ENCODE results near the gene PRMT3.
"Not testable (repeated sequence)": the region's sequence is repeated elsewhere in the genome, so short reads cannot be mapped to it uniquely, and the experiment has no call there.

Gene PRMT3

GRCh38 chr11:20457934-20458680 lies 70.6 kb downstream of the PRMT3 start:
- DNase-seq: peak; percentile 44

GRCh38 chr11:20458905-20459632 lies 71.6 kb downstream of the PRMT3 start:
- peak; percentile 61 for DNase-seq

GRCh38 chr11:20459865-20460264 lies 72.3 kb downstream of the PRMT3 start:
- DNase-seq: no peak

GRCh38 chr11:20464518-20464917 lies 77.0 kb downstream of the PRMT3 start:
- no peak for DNase-seq

GRCh38 chr11:20467487-20468185 lies 80.1 kb downstream of the PRMT3 start:
- no peak for DNase-seq

GRCh38 chr11:20470348-20470747 lies 82.8 kb downstream of the PRMT3 start:
- no peak for DNase-seq

- not testable (repeated sequence) for DNase-seq
Observed at GRCh38 chr11:20471929-20472328, 84.4 kb downstream of the PRMT3 start.

GRCh38 chr11:20474176-20474881 lies 86.8 kb downstream of the PRMT3 start:
- no peak for DNase-seq

- DNase-seq: no peak
Observed at GRCh38 chr11:20474882-20475517, 87.5 kb downstream of the PRMT3 start.

GRCh38 chr11:20477418-20478090 lies 90.0 kb downstream of the PRMT3 start:
- DNase-seq: no peak

GRCh38 chr11:20479513-20479912 lies 92.0 kb downstream of the PRMT3 start:
- DNase-seq: no peak

- no peak for DNase-seq
Observed at GRCh38 chr11:20483931-20484330, 96.4 kb downstream of the PRMT3 start.

GRCh38 chr11:20484416-20484815 lies 96.9 kb downstream of the PRMT3 start:
- DNase-seq: not testable (repeated sequence)

- DNase-seq: peak; percentile 86
Observed at GRCh38 chr11:20488352-20488751, 100.8 kb downstream of the PRMT3 start.

- no peak for DNase-seq
Observed at GRCh38 chr11:20489948-20490347, 102.4 kb downstream of the PRMT3 start.

GRCh38 chr11:20493340-20493739 lies 105.8 kb downstream of the PRMT3 start:
- DNase-seq: no peak

GRCh38 chr11:20497124-20497792 lies 109.7 kb downstream of the PRMT3 start:
- DNase-seq: no peak

GRCh38 chr11:20501252-20501651 lies 113.7 kb downstream of the PRMT3 start:
- DNase-seq: no peak

GRCh38 chr11:20501971-20502370 lies 114.5 kb downstream of the PRMT3 start:
- peak; percentile 12 for DNase-seq

GRCh38 chr11:20511982-20512381 lies 124.5 kb downstream of the PRMT3 start:
- DNase-seq: no peak

GRCh38 chr11:20512869-20513268 lies 125.4 kb downstream of the PRMT3 start:
- no peak for DNase-seq

All from NCI-H1694 treated with DMSO at 0.1 percent for 48 hours (cell line).